HS-5 (cell line): Measurements from ENCODE around the gene ZFYVE21.
"Not testable (repeated sequence)": the region's sequence is repeated elsewhere in the genome, so short reads cannot be mapped to it uniquely, and the experiment has no call there.

Source experiments
- DNase-seq: peaks from one replicate; pipeline ENCODE4 v3.0.0-alpha.2; 2012; ENCODE audit warnings: low read depth

ZFYVE21 gene

DNA sequence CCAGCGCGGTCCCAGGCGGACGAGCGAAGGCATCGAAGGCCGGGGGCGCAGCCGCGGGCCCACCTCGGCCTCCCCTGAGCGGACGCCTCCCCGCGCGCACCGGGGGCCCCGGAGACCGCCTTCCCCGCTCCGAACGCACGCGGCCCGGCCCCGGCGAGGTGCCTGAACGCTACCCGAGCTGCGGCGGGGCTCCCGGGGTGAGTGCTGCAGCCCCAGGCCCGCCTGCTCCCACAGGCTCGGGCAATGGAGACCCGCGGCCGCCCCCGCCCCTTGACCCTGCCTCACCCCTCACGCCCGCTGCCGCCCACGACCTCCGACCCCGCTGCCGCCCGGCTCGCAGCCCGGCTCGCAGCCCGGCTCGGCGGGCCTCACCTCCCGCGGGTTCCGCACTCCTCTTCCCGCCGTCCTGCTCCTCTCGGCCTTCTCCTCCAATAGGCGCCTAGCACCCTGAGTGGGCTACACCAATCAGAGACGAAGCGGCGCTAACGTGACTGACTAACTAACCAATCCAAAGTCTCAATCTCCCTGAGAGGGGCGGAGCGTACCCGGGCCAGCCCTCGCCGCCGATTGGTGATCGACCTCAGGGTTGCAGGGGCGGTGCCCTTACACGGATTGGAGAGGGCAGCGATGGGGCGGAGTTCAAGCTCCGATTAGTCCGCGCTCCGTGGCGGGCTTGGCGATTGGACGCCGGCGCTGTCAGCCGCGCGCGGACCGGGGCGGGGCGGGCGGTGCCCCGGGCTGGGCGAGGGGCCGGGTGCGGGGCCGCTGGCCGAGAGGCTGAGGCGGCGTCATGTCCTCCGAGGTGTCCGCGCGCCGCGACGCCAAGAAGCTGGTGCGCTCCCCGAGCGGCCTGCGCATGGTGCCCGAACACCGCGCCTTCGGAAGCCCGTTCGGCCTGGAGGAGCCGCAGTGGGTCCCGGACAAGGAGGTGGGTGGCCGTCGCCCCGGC lies at the start of gene ZFYVE21, which contains the start of gene XRCC3:
Gene ZFYVE21, plus strand, starts transcription at position 759 of the 949 bp plus-strand sequence. Its CDS starts 32 bp downstream, at position 791.
Gene XRCC3, minus strand, starts transcription at position 400 of the 949 bp plus-strand sequence. CDS start 4,364 bp downstream, outside the sequence.
- DNase-seq, result peak; percentile 96

DNA sequence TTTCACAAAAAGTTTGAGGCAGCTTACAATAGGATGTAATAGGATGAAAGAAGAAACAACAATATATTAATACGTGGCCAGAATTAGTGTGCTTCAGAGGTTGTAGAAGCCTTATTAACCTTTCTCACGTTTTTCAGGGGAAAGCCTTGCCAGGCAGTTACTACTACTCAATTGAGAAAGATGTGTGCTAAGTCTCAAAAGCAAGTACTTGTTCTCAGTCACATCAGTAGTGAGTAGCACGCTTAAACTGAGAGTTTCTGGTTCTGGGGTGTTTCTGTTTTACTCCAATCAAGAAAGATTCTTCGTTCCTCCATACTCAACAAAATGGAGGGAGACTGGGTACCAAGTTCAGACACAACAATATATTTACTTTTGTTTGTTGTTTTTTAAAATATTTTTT lies 47.9 kb upstream of the ZFYVE21 start:
- no peak for DNase-seq

DNA sequence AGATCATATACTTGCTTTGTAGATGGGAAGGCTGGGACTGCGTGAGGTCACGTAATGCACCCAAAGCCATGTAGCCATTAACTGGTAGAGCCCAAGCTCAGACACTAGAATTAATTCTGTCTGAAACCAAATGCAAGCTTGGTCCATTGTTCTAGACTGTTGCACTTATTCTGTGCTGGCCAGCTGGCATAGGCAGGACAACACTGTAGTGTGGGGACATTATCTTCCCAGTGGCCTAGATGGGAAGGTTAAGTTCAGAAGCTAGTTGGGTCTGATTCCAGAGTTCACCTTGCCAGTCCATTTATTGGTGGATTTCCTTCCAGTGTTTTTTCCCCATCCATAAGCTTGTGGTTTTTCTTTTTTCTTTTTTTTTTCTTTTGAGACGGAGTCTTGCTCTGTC lies 47.5 kb upstream of the ZFYVE21 start:
- DNase-seq, result no peak

DNA sequence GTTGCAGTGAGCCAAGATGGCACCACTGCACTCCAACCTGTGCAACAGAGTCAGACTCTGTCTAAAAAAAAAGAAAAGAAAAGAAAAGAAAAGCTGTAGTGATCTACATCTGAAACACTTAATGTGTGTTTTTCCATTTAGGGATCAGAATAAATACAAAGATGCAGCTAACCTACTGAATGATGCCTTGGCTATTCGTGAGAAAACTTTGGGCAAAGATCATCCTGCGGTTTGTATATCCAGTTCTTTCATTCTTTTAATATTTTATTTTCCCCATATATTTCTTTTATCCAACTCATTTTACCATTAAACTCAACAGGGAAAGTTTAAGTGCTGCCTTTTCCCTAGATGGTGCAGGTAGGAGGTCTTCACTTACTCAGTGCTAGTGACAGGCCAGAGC lies 46.2 kb upstream of the ZFYVE21 start:
- DNase-seq, result no peak

DNA sequence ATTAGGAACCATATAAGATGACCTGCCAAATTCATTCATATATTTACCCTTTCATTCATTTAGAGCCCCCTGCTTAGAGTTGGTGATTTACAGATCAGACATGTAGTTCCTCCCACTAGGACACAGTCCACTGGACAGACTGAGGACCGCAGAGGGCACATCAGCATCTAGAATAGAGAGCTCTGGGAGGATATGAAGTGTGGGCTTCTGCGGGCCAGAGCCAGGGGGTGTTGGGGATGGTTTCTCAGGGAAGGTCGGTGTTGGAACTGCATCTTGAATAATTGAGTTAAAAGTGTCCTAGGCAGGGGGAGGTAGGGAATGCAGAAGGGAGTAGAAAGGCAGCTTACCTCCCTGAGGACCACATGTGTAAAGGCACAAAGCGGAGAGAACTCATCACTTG lies 43.7 kb upstream of the ZFYVE21 start:
- DNase-seq, result no peak

DNA sequence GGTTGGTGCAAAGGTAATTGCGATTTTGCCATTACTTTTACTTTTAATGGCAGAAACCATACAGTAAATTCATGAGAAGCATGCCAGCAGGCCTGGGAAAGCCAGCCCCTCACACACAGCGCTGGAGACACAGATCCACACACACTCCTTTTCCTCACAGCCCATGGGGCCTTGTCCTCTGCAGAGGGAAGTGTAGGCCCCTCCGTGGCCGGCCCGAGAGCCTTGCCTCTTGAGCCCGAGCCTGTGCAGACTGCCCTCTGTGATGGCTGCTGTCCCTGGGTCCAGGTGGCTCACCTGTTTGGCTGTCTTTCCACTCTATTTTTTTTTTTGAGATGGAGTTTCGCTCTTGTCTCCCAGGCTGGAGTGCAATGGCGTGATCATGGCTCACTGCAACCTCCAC lies 39.7 kb upstream of the ZFYVE21 start:
- no peak for DNase-seq

DNA sequence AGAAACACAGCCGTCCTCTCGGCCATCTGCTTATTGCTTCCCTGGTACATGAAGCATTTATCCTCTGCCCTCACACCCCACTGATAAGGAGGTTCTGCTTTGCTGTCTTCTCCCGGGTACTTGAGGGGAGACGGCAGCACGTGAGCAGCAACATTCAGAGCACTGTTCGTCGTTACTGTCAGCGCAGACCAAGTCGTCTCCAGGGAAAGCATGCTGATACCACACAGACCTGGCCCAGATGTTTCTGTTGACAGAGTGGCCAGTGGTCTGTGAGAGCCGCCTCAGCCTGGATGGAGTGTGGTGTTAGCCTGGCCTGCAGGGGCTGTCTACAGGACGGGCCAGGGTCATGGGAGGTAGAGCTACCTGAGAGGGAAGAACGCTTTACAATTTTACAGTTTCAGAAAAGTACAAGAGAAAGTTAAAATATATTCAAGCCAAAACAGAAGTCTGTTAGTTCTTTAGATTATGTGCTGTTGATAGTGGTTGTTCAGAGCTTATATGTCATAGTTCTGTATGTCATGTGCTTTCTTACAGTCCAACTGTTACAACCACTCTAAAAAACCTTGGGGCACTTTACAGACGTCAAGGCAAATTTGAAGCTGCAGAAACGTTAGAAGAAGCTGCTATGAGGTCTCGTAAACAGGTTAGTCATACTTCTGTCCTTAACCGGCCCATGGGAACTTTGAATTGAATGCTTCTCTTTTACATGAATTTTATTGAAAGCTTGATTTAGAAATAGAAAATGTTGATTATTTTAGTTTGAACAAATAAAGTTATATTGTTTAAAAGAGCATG lies 38.5 kb upstream of the ZFYVE21 start:
- DNase-seq, result no peak

DNA sequence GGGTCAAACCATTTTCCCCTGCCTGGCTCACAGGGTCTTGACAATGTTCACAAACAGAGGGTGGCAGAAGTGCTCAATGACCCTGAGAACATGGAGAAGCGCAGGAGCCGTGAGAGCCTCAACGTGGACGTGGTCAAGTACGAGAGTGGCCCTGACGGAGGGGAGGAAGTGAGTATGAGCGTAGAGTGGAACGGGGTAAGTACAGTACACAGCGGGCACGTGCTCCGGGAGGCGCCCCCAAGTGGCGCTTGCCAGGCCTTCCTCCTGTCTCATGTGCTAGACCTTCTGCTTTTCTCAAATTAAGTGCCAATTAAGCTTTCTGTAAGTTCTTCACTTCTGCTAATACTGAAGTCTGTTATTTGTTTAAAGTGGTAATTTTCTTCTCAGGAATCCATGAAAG lies 36.3 kb upstream of the ZFYVE21 start:
- no peak for DNase-seq

DNA sequence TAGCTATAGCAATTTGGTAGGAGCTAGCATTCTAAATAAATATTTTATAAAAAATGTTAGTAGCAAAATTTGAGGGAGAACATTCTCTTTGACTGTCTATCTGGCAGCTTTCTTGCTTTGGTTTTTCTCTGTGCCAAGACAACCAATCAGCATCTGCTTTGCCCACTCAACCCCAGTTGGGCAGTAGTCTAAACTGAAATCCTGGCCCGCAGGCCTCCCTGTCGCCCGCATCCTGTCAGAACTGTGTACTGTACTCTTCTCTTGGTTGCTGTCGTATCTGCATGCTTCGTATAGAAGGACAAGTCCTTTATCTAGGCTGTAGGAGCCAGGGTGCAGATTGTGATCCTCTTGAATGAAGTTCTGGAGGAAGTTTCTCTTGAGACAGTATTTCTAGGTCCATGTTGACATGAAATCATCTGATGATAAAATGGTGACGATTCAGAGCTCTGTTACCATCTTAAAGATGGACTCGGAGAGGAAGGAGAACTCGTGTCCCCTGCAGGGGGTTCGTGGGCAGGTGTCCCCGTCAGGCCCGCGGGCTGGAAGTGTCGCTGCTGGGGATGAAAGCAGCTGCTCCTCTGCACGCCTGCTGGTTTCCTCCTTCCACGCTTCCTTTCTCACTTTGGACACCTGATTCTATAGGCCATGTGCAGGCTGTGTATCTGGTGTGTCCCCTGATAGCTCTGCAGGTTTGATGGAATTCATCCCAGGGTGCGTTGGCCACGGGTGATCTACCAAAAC lies 34.9 kb upstream of the ZFYVE21 start:
- DNase-seq, result no peak

DNA sequence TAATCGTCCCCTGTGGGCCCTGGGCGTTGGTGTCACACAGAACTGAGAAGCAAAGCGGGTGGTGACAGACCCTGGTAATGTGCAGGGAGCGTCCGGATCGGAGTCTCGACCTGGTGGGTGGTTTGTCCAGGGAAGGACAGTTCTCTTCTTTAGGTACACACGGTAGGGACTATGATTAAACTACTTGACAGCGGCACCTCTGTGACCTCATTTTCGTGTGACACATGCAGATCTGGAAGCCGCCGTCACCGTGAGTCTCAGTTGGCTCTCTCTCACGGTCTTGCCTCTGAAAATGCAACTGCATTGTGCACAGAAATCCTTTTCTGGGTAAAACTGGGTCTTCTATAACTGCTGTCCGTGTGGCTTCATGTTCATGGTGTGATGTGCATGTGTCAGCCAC lies 32.5 kb upstream of the ZFYVE21 start:
- no peak for DNase-seq

DNA sequence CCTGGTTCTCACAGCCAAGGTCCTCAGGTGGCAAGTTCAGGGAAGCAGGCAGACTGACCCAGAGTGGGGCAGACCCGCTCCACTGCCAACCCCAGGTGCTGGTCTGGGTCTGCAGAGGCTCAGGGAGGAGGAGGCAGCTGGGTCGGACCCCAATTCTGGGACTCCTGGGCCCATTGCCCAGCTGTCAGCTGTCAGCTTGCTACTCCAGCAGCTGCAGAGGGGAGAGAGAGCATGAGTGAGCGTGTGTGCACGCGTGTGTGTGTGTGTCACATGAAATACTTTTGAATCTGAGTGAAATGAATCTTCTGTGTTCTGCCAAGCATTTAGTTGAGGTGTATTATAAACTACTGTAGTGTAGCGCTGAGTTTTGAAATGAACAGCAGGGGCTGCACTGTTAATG lies 31.1 kb upstream of the ZFYVE21 start:
- no peak for DNase-seq

DNA sequence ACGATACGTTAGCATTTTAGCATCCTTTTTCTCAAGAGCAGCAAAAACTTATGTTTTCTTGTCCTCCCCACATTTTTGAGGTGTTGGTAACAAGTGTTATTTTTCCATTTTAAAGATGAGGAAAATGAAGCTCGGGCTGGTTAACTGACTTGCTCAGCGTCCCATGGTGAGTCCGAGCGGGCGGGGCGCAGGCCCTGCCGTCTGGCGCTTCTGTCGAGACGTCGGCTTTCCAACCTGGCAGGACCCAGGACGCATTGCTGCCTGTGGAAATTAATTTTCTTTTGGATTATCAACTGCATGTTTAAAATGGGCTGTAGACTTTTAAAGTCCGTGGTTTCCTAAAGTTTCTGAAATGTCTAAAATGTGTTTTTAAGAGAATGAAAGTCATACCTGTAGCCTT lies 30.7 kb upstream of the ZFYVE21 start:
- DNase-seq, result no peak

DNA sequence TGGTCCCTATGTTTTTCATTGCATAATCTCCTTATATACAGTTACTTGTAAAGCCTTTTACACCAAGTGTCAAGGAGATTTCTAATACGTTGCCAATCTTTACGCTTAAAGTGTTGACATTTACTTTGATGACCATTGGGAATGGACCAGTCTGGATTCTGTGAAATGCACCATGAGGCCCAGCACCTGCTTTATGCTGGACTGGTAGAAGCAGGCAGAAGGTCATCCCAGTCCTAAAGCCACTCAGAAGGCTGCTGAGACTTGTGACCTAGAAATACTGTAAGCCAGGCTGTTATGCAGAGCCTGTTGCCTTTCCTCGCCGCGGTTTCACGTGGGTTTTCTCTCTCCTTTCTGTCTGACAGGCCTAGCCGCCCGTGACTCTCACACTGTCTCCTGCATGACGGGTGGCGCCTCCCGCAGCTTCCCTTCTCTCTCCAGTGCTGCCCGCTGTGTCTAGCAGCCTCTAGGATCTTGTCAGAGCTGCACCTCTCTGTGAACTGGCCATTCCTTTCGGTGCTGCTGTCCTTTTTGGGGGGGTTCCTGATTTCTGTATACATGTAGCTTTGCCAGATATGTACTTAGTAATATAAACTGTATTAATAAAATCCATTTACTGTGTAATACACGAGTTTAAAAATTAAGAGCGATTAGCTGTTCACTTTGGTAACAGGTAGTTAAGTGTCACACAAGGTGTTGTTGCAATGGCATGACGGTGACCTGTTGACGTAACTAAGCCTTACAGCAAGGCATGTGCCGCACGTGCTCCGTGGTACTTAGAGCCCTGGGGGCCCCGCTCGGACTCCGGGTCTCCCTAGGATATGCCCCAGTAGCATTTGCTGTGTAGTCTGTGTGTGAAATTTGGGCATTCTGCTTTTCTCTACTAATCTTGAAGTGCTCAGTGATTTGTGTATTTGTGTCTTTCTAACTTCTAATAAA lies 30.1 kb upstream of the ZFYVE21 start:
- no peak for DNase-seq

DNA sequence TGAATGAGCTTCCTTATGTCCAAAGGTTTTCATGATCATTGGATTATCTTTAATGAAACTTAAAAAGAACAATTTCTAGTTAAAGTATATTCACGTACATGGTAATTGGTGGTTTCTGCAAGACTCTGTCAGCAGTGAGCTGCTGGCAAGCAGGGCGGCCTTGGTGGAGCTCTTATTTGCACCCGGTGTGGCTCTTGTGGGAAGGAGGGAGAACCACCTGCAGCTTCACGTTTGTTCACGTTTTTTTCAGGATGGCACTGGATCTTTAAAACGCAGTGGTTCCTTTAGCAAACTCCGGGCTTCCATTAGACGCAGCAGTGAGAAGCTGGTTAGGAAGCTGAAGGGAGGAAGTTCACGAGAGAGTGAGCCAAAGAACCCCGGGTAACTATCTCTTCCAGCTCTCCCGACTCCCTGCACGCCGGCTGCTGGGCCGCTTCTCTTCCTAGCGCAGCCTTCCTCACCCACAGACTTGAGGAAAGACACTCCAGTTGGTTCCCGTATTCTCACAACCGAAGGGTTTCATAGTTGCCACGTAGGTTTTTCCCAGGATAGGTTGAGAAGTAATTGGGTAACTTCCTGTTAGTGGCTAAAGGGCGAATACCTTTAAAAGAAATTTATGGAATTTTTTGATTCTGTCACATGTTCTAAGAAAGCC lies 28.7 kb upstream of the ZFYVE21 start:
- no peak for DNase-seq

DNA sequence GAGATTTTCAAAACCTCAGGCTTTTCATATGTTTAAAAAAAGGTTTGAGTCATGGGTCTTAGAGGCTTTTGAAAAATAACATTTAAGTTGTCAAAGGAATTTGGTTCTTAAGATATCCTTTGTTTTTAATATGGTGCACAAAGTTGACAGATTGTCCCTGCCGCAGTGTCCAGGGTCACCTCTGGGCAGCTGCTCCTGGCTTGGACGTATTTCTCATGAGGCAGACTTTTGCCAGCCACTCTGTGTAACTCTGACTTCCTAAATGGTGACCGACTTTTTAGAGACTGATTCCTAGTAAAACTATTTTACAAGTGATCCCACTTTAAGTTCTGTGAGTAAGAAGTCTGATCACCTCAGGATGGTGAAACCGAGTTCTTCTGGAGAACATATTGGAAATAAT lies 27.9 kb upstream of the ZFYVE21 start:
- no peak for DNase-seq

DNA sequence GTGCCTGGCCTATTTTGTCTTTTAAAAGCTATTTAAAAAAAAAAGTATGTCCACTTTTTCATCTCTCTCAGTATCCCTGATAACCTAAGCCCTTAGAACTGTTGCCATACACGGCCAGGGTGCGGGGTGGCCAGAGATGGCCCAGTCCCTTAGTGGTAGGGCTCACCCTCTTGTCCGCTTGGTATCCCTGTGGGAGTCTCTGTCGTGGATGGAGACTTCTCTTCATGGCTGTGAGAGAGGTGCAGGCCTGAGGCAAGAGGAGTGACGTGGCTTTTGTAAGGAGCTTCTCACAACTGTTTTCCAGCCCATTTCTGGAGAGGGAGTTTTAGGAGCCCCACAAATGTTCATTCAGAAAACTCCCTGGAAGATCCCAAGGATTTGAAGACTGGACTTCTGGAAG lies 27.2 kb upstream of the ZFYVE21 start:
- DNase-seq, result no peak

DNA sequence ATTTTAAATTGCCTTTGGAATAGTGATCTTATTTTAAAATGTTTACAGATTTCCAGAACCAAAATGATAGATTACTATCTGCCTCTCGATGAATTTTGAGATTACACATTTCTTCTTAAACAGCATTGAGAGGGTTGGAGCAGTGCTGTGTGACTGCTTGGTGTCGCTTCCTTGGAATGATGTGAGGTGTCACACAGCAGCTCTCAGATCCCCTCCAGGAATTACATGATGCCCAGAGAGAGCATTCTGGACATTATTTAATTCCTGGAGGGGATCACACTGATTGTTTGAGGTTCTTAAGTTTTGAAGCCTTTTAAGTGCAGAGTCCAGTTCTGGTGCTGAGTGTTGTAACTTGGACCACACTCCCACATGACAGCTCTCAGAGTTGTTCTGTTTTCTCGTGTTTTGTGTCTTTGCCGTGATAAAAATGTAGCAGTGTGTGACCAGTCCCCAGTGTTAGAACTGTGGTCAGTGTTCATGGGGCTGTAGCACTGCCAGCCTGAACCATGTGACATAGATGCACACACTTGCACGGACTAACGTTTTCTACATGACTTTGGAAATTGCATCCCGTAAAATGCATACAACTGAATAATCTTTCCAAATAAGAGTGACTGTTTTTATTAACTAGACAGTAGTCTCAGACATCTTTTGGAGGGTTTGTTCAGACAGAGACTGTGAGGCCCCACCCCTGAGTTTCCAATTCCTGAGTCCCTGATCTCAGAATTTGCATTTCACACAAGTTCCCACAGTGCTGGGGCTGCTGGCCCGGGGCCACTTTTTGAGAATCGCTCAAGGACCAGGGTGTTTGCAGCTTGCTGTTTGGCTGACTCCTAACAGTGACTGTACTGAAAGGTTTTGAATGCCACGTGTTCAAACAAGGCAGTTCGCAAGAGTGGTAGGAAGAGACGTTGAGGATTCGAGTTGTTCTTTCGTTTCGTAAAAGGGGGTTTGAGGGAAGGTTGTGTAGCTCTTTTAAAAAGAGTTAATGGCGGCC lies 26.4 kb upstream of the ZFYVE21 start:
- DNase-seq, result peak; percentile 16

DNA sequence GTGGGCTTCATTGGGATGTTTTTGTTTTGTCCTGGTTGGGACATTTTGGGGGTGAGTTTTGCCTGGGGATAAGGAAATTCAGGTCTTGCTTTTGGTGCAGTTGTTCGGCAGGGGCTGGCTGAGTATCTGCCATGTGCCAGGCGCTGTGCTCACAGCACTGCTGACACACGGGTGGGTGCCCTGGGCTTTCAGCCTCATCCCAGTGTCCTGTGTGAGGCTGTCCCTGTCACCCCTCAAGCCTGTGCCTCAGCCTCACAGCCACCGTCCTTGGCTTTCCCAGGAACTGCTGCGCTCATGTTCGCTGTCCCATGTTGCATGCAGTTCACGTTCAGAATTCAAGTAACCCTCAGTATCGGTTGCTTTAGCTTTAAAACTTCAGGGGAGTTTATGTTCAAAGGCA lies 25.3 kb upstream of the ZFYVE21 start:
- DNase-seq, result no peak

DNA sequence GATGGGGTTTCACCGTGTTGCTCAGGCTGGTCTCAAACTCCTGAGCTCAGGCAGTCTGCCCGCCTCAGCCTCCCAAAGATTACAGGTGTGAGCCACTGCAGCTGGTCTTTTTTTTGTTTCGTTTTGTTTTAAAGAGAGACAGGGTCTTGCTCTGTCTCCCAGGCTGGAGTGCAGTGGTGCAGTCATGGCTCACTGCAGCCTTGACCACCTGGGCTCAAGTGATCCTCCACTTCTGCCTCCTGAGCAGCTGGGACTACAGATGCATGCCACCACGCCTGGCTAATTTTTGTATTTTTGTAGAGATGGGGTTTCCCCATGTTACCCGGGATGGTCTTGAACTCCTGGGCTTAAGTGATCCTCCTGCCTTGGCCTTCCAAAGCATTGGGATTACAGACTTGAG lies 24.0 kb upstream of the ZFYVE21 start:
- not testable (repeated sequence) for DNase-seq
